H9 (cell line): ENCODE measurements around the gene KRTAP10-12. TPM values are rescaled to one million over a fixed set of nuclear protein-coding genes. Genes with fewer than 3 reads are reported as not detected.

Experiments
- DNase-seq: peaks from one replicate; pipeline ENCODE4 v3.0.0-alpha.2; 2017
- H2AFZ ChIP-seq: one replicate; pipeline ENCODE4 v1.6.1; 2013; ENCODE audit warnings: mild to moderate bottlenecking, low read length, control low read depth, moderate library complexity
- H2AK5ac ChIP-seq: 2 replicates; pipeline ENCODE4 v1.6.1; 2013; ENCODE audit warnings: low read length, control low read depth, mixed read lengths; ENCODE audit not compliant: insufficient read length
- H2BK120ac ChIP-seq: one replicate; pipeline ENCODE4 v1.6.1; 2013; ENCODE audit warnings: low read depth, mild to moderate bottlenecking, low read length, control low read depth, inconsistent platforms; ENCODE audit not compliant: poor library complexity, severe bottlenecking
- H2BK12ac ChIP-seq: 2 replicates; pipeline ENCODE4 v1.6.1; 2013; ENCODE audit warnings: low read length, control low read depth, mixed read lengths, low read depth; ENCODE audit not compliant: insufficient read length
- H2BK15ac ChIP-seq: 2 replicates; pipeline ENCODE4 v1.6.1; 2013; ENCODE audit warnings: low read depth, low read length, control low read depth
- H2BK20ac ChIP-seq: one replicate; pipeline ENCODE4 v1.6.1; 2013; ENCODE audit warnings: low read depth, mild to moderate bottlenecking, low read length, control low read depth, inconsistent platforms; ENCODE audit not compliant: poor library complexity, severe bottlenecking
- H2BK5ac ChIP-seq: 2 replicates; pipeline ENCODE4 v1.6.1; 2013; ENCODE audit warnings: low read length, control low read depth, mixed read lengths; ENCODE audit not compliant: insufficient read length
- H3K14ac ChIP-seq: 2 replicates; pipeline ENCODE4 v1.6.1; 2013; ENCODE audit warnings: low read length, control low read depth; ENCODE audit not compliant: insufficient read depth
- H3K18ac ChIP-seq: 2 replicates; pipeline ENCODE4 v1.6.1; 2013; ENCODE audit warnings: low read depth, mild to moderate bottlenecking, mixed read lengths, low read length, control low read depth; ENCODE audit not compliant: insufficient read length
- H3K23ac ChIP-seq: 2 replicates; pipeline ENCODE4 v1.6.1; 2013; ENCODE audit warnings: low read length, control low read depth, mixed read lengths, low read depth; ENCODE audit not compliant: insufficient read length
- H3K23me2 ChIP-seq: 2 replicates; pipeline ENCODE4 v1.6.1; 2013; ENCODE audit warnings: low read depth, mild to moderate bottlenecking, mixed read lengths, low read length, control low read depth; ENCODE audit not compliant: insufficient read length, poor library complexity, severe bottlenecking
- H3K27ac ChIP-seq: 2 replicates; pipeline ENCODE4 v1.5.1; 2013; ENCODE audit warnings: low read length, control low read depth, mixed read lengths, low read depth; ENCODE audit not compliant: insufficient read length
- H3K27me3 ChIP-seq: 2 replicates; pipeline ENCODE4 v1.6.1; 2013; ENCODE audit warnings: low read length, control low read depth, inconsistent platforms; ENCODE audit not compliant: insufficient read depth
- H3K4ac ChIP-seq: 2 replicates; pipeline ENCODE4 v1.6.1; 2013; ENCODE audit warnings: low read depth, mild to moderate bottlenecking, control low read depth, inconsistent platforms, low read length, moderate library complexity
- H3K4me1 ChIP-seq: 2 replicates; pipeline ENCODE4 v1.6.1; 2013; ENCODE audit warnings: low read length, control low read depth, inconsistent platforms; ENCODE audit not compliant: insufficient read depth
- H3K4me2 ChIP-seq: 2 replicates; pipeline ENCODE4 v1.6.1; 2013; ENCODE audit warnings: low read length, control low read depth, mixed read lengths; ENCODE audit not compliant: insufficient read length, insufficient read depth
- H3K56ac ChIP-seq: 2 replicates; pipeline ENCODE4 v1.6.1; 2013; ENCODE audit warnings: low read depth, mild to moderate bottlenecking, mixed read lengths, low read length, control low read depth; ENCODE audit not compliant: insufficient read length
- H3K79me1 ChIP-seq: 2 replicates; pipeline ENCODE4 v1.6.1; 2013; ENCODE audit warnings: low read depth, mild to moderate bottlenecking, moderate library complexity, low read length, control low read depth, inconsistent platforms; ENCODE audit not compliant: insufficient read depth, poor library complexity, severe bottlenecking
- H3K79me2 ChIP-seq: 2 replicates; pipeline ENCODE4 v1.6.1; 2013; ENCODE audit warnings: low read length, control low read depth, inconsistent platforms; ENCODE audit not compliant: insufficient read depth
- H3K9ac ChIP-seq: 2 replicates; pipeline ENCODE4 v1.6.1; 2013; ENCODE audit warnings: low read length, control low read depth, mixed read lengths; ENCODE audit not compliant: insufficient read length; ENCODE audit errors: extremely low read depth
- H3K9me3 ChIP-seq: one replicate; pipeline ENCODE4 v1.6.1; 2013; ENCODE audit warnings: low read depth, low read length, inconsistent platforms; ENCODE audit not compliant: control insufficient read depth
- H3T11ph ChIP-seq: one replicate; pipeline ENCODE4 v1.6.1; 2013; ENCODE audit warnings: mild to moderate bottlenecking, low read length, control low read depth, inconsistent platforms
- H4K20me1 ChIP-seq: one replicate; pipeline ENCODE4 v1.6.1; 2013; ENCODE audit not compliant: control insufficient read depth, insufficient read length, insufficient read depth
- H4K5ac ChIP-seq: 2 replicates; pipeline ENCODE4 v1.6.1; 2013; ENCODE audit warnings: low read depth, mild to moderate bottlenecking, mixed read lengths, low read length, control low read depth; ENCODE audit not compliant: insufficient read length
- H4K8ac ChIP-seq: replicated peaks from 2 replicates; pipeline ENCODE4 v1.6.1; 2013; ENCODE audit warnings: low read length, control low read depth, mixed read lengths, low read depth; ENCODE audit not compliant: insufficient read length
- H4K91ac ChIP-seq: 2 replicates; pipeline ENCODE4 v1.6.1; 2013; ENCODE audit warnings: low read depth, mild to moderate bottlenecking, moderate library complexity, mixed read lengths, low read length, control low read depth; ENCODE audit not compliant: insufficient read length
- H3K27ac Mint-ChIP-seq, 3 experiments: 2 replicates in 2 of 3; 3 replicates in 1 of 3; pipeline ENCODE4 v1.8.0; 2020 to 2021; ENCODE audit warnings: mixed read lengths in 3 of 3, mild to moderate bottlenecking in 1 of 3, moderate library complexity in 1 of 3
- H3K27me3 Mint-ChIP-seq: 2 replicates; pipeline ENCODE4 v1.8.0; 2021; ENCODE audit warnings: low read depth, mild to moderate bottlenecking, moderate library complexity, mixed read lengths
- H3K36me3 Mint-ChIP-seq, 3 experiments: 2 replicates in 2 of 3; 3 replicates in 1 of 3; pipeline ENCODE4 v1.8.0; 2020 to 2021; ENCODE audit warnings: low read depth in 3 of 3, mixed read lengths in 3 of 3; ENCODE audit not compliant: insufficient read depth in 1 of 3
- H3K4me1 Mint-ChIP-seq, 2 experiments: 2 replicates each; pipeline ENCODE4 v1.8.0; 2020; ENCODE audit warnings: mixed read lengths in 2 of 2
- H3K4me3 Mint-ChIP-seq, 2 experiments: 2 replicates in 1 of 2; 3 replicates in 1 of 2; pipeline ENCODE4 v1.8.0; 2020 to 2021; ENCODE audit warnings: mild to moderate bottlenecking in 2 of 2, mixed read lengths in 2 of 2, moderate library complexity in 1 of 2
- H3K9me3 Mint-ChIP-seq, 2 experiments: 2 replicates in 1 of 2; 3 replicates in 1 of 2; pipeline ENCODE4 v1.8.0; 2020; ENCODE audit warnings: mild to moderate bottlenecking in 2 of 2, mixed read lengths in 2 of 2, moderate library complexity in 1 of 2
- CTCF ChIP-seq: fragments of 200-600 bp; sonication (generic); conservative IDR thresholded peaks from 3 replicates; pipeline ENCODE4 v1.8.0; 2021; ENCODE audit warnings: antibody characterized with exemption, mild to moderate bottlenecking
- WGBS: extraction: QIAGEN DNeasy Blood & Tissue Kit; methylation state at CpG from one replicate; pipeline ENCODE4 v1.1.7; 2013; ENCODE audit warnings: missing lambda C conversion rate, low lambda C conversion rate, mixed read lengths; ENCODE audit not compliant: insufficient read length; ENCODE audit errors: extremely low coverage; 5-methylcytosine and 5-hydroxymethylcytosine counted together
- total RNA-seq: library from RNA; stranded (reverse); gene quantifications from 2 replicates; pipeline ENCODE4 v1.2.1, GENCODE V29; 2021

KRTAP10-12 gene
- total RNA-seq, 1 experiment from 2014 or later: not detected

GRCh38 chr21:44730951-44731579 is 34.1 kb downstream of the KRTAP10-12 start:
- peaks cover 3% of the 10 kb centered on the region for H3K23me2 ChIP-seq
- H4K91ac ChIP-seq: no peak overlapping the region
- no peaks in the 10 kb centered on the region for H3K79me2 ChIP-seq
- no peak overlapping the region for H3K18ac ChIP-seq
- WGBS: no CpG with 5 or more reads among the region's 9 CpGs
- H3K23ac ChIP-seq: no peak overlapping the region
- no peak overlapping the region for H4K8ac ChIP-seq
- TF ChIP-seq CTCF: no peak
- H3K56ac ChIP-seq: no peak overlapping the region
- H4K20me1 ChIP-seq: no peaks in the 10 kb centered on the region
- no peak overlapping the region for H3K4ac ChIP-seq
- H2BK5ac ChIP-seq: no peak overlapping the region
- no peak overlapping the region for H3K4me2 ChIP-seq
- no peak overlapping the region for H3K4me3 Mint-ChIP-seq
- H3K27ac Mint-ChIP-seq: no peak overlapping the region
- no peak overlapping the region for H3K9ac ChIP-seq
- no peak overlapping the region for H3T11ph ChIP-seq
- DNase-seq: no peak
- no peak overlapping the region for H2BK20ac ChIP-seq
- H3K27ac ChIP-seq: no peak overlapping the region
- H3K14ac ChIP-seq: no peak overlapping the region
- no peaks in the 10 kb centered on the region for H3K27me3 ChIP-seq
- no peaks in the 10 kb centered on the region for H3K9me3 ChIP-seq
- H3K9me3 Mint-ChIP-seq: no peaks in the 10 kb centered on the region
- no peak overlapping the region for H2AFZ ChIP-seq
- H3K36me3 Mint-ChIP-seq: peaks cover 0 to 10% (median 0%) of the 10 kb centered on the region in 3 experiments; a peak in 2 of 7 replicates
- no peak overlapping the region for H2AK5ac ChIP-seq
- H2BK12ac ChIP-seq: no peak overlapping the region
- peaks cover 30 to 33% of the 10 kb centered on the region in 2 experiments for H3K4me1 Mint-ChIP-seq
- no peak overlapping the region for H2BK15ac ChIP-seq
- H2BK120ac ChIP-seq: no peak overlapping the region
- peaks cover 12% of the 10 kb centered on the region for H3K27me3 Mint-ChIP-seq
- H3K79me1 ChIP-seq: no peaks in the 10 kb centered on the region
- no peaks in the 10 kb centered on the region for H3K4me1 ChIP-seq
- no peak overlapping the region for H4K5ac ChIP-seq
